Effector CD4-positive, alpha-beta T cell (primary cell): ENCODE data around the gene INTS3.
"Not testable (repeated sequence)": the region's sequence is repeated elsewhere in the genome, so short reads cannot be mapped to it uniquely, and the experiment has no call there.

Experiments used
- DNase-seq: peaks from one replicate; pipeline ENCODE4 v3.0.0-alpha.2; 2020

Gene INTS3

DNA sequence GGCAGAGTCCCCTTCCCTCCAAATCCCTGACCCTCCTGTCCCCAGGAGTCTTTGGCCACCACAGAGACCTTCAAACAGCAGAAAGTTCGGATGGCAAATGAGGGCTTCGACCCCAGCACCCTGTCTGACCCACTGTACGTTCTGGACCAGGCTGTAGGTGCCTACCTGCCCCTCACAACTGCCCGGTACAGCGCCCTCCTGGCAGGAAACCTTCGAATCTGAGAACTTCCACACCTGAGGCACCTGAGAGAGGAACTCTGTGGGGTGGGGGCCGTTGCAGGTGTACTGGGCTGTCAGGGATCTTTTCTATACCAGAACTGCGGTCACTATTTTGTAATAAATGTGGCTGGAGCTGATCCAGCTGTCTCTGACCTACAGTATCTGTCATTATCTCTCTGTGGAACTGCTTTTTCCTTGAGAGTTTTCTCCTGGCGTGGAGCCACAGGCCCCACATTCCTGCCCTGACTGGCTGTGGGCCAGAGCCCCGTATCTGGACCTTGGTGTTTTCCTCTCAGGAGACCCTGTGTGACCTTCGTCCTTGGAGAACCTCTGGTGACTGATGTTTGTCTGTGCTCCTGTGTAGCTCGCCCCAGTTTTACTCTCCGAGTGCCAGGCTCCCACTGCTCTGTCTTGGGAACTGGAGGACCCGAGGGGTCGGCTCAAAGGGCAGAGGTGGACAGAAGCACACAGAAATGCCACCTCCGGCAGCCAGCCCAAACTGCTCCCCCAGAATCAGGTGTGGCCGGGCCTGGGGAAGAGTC is 52.1 kb downstream of the INTS3 start:
- no peak for DNase-seq

DNA sequence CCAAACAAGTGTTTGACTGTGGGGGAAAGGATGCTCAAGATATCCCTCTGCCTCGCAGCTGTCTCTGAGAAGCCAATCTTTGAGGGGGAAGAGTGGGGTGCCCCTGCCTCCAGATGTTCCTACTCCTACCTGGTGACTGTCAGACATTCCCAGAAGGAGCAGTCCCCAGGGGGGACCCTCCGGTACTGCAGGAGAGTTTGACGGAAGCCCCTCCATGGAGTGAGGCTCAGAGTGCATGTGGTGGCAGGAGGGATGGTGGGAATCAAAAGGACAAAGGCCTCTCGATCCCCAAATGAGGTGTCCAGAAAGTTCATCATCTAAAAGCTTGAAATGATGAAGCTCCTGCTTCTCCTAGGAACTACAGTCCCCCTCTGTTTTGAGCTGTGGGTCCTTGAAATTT is 52.7 kb downstream of the INTS3 start:
- no peak for DNase-seq

- not testable (repeated sequence) for DNase-seq
Observed at GRCh38 chr1:153782648-153783047, 54.8 kb downstream of the INTS3 start.

GRCh38 chr1:153783233-153784190 is 55.7 kb downstream of the INTS3 start:
- peak; percentile 86 for DNase-seq

- DNase-seq: no peak
Observed at GRCh38 chr1:153786038-153786790, 58.4 kb downstream of the INTS3 start.

DNA sequence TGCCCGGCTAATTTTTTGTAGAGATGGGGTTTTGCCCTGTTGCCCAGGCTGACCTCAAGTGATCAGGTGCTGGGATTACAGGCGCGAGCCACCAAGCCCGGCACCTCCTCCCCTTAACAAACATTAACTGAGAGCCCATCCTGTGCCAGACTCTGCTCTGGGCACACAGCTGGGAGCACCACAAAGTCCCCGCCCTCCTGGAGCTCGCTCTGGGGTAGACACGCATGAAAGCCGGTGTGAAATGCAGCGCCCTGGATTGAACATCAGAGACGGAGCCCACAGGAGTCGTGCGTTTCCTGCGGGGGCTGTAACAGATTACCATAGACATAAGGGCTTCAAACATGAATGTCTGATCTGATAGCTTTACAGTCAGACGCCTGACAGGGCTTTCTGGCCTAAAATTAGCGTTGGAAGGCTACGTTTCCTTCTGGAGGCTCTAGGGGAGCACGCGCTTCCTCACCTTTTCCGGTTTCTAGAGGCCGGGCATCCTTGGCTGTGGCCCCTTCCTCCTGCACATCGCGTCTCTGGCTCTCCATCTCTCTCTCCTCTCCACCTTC is 61.7 kb downstream of the INTS3 start:
- DNase-seq: no peak

DNA sequence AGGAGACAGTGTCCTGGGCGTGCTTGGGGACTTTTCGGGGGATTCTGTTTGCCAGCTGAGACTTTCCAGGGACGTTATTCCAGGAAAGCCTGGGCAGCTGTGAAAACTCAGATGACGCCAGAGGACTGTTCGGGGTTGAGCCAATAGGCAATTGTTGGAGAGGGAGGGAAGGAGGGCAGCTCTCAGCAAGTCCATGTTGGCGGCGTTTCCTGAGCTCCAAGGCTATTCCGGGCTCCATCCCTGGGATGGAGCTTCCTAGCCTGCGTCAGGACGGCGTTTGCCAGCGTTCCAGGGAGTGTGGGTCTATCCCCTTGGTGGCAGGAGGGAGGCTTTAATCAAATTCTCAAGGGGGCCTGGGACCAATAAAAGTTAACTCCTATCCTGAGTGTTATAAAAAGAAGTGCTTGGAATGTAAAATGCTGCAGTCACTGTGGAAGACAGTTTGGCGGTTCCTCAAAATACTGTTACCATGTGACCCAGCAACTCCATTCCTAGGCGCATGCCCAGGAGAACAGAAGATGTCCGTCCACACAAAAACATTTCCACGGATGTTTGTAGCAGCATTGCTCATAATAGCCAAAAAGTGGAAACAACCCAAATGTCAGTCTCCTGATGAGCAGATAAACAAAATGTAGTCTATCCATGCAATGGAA is 62.6 kb downstream of the INTS3 start:
- no peak for DNase-seq

- DNase-seq: no peak
Observed at GRCh38 chr1:153790966-153791647, 63.3 kb downstream of the INTS3 start.

- no peak for DNase-seq
Observed at GRCh38 chr1:153791648-153792253, 63.9 kb downstream of the INTS3 start.

DNA sequence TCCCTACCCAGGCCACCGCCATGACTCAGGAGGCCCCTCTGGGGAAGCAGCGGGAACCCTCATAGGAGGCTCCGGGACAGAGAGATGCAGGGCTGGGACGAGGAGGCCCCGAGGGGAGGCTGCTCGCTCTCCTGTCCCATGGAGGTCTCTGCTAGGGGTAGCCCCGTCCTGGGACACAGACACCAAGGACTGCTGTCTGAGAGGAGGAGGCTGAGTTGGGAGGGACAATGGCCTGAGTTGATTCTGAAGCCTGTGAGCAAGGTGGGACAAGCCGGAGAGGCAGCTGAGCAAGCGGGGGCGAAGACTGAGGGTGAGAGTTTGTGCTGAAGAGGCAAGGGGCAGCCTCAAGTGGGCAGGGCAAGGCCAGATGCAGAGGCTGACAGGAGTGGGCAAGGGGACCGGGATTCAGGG is 64.8 kb downstream of the INTS3 start:
- DNase-seq: no peak

DNA sequence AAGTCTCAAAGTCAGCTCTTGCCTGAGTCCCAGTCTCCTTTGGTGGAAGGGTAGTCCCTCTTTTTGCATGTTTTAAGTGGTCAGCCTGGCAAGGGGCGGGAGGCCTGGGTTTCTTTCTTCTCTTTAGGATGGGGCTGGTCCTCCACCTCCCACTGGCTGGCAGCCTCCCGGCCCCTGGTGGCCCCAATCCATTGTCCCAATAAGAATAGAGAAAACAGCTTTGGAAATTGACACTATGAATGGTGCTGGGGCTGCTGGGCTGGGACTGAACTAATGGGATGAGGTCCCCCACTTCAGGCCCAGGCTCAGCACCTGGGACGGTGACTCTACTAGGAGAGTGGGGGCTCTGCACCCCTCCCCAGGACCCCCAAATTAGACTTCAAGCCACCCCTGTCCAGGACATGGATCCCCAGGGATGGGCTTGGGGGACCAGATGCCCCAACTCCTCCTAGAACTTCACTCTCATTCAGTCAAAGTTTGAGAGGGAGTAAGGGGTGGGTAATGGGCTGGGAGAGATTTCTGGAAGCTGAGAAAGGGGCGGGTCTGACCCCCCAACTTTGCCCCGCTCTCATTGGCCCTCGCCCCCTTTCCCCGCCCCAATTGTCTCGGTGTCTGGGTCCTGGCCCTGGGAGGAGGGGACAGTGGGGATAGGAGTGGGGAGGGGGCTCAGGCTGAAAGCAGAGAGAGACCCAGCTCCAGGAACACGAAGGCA is 65.6 kb downstream of the INTS3 start:
- DNase-seq: no peak

- no peak for DNase-seq
Observed at GRCh38 chr1:153793973-153794615, 66.2 kb downstream of the INTS3 start.

- DNase-seq: no peak
Observed at GRCh38 chr1:153794624-153795329, 66.9 kb downstream of the INTS3 start.

DNA sequence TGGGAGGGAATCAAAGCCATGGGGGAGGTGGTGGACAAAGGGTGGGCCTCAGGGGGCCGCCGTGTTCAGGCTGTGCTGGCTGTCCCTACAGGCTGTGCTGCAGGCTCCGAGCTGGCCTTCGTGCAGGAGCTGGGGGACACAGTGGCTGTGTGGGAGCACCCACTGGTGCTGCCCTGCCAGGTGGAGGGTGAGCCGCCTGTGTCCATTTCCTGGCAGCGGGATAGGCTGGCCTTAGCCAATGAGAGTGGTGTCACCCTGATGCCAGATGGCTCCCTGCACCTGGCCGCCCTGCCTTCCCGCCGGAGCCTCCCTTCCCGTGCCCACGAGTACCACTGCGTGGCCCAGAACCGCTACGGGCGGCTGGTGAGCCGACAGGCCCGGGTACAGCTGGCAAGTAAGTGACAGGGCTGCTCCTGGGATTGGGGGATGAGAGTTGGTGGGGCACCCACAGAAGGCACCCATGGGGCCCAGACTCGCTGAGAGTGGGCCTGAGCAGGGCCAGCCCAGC is 67.5 kb downstream of the INTS3 start:
- no peak for DNase-seq

DNA sequence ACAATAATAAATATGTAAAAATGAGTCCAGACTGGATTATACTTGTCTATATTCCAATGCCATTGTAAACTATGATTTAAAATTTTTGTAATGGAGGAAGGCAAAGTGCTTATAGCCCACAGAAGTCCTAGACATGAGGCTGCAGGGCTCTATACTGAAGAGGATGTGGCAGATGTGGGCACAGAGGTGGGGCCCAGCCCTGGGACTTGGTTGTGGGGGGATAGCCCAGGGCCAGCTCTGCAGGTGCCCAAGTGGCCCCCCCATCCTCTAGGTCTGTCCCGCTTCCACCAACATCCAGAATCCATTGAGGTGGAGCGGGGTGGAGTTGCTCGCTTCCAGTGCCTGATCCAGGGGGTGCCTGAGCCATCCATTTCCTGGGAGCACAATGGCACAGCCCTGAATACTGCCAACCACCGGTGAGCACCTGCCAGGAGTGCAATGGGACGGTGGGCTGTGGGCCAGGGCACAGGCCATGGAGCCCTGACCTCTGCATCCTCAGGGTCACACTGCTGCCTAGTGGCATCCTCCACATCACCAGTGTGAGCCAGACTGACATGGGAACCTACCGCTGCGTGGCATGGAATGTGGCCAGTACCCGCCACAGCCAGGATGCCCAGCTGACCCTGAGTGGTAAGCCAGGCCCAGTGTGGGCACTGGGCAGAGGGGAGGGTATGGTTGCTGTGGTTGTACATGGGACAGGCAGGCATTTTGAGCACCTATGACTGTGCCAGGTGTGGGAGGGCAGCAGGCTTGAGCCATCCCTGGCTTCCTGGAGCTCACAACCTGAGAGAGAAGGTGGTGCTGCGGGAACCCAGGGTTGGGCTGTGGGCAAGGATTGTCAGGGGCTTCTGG is 68.3 kb downstream of the INTS3 start:
- DNase-seq: no peak

GRCh38 chr1:153796786-153797659 is 69.2 kb downstream of the INTS3 start:
- DNase-seq: peak; percentile 80

- DNase-seq: no peak
Observed at GRCh38 chr1:153798468-153798780, 70.6 kb downstream of the INTS3 start.
